HUES48 (cell line): ENCODE results near the gene DPF3.

ENCODE experiments used
- H3K27ac ChIP-seq: one replicate; pipeline ENCODE4 v1.7.0; 2013; ENCODE audit warnings: low read depth, low read length, inconsistent platforms
- H3K27me3 ChIP-seq: 2 replicates; pipeline ENCODE4 v1.6.1; 2013; ENCODE audit warnings: mild to moderate bottlenecking, low read length; ENCODE audit not compliant: control insufficient read depth, insufficient read depth
- H3K36me3 ChIP-seq: 2 replicates; pipeline ENCODE4 v1.6.1; 2013; ENCODE audit warnings: low read length; ENCODE audit not compliant: control insufficient read depth, insufficient read depth
- H3K4me1 ChIP-seq: 2 replicates; pipeline ENCODE4 v1.6.1; 2013; ENCODE audit warnings: mild to moderate bottlenecking, low read length; ENCODE audit not compliant: control insufficient read depth, insufficient read depth
- H3K4me3 ChIP-seq: 2 replicates; pipeline ENCODE4 v1.5.1; 2013; ENCODE audit warnings: mild to moderate bottlenecking, low read depth, low read length
- H3K9ac ChIP-seq: 2 replicates; pipeline ENCODE4 v1.6.1; 2013; ENCODE audit warnings: mild to moderate bottlenecking, low read depth, low read length, moderate library complexity
- H3K9me3 ChIP-seq: 2 replicates; pipeline ENCODE4 v1.6.1; 2013; ENCODE audit warnings: low read length; ENCODE audit not compliant: control insufficient read depth, insufficient read depth

DPF3 gene

GRCh38 chr14:72796935-72797334 is 97.0 kb downstream of the DPF3 start:
- Histone ChIP-seq H3K27me3 (peaks cover 5% of the 10 kb centered on the region), H3K36me3 (no peaks in the 10 kb centered on the region), H3K4me3 (0 out of 2 replicates have a peak overlapping the region, but pooled peaks have one; percentile 12)

GRCh38 chr14:72793156-72793939 is 100.6 kb downstream of the DPF3 start:
- H3K4me1 ChIP-seq, result peaks cover 20% of the 10 kb centered on the region
- H3K4me3 ChIP-seq, result no peak overlapping the region
- H3K9me3 ChIP-seq, result no peaks in the 10 kb centered on the region
- H3K27ac ChIP-seq, result no peak overlapping the region
- H3K36me3 ChIP-seq, result no peaks in the 10 kb centered on the region
- no peak overlapping the region for H3K9ac ChIP-seq
- no peaks in the 10 kb centered on the region for H3K27me3 ChIP-seq

More at GRCh38 chr14:72796935-72797334, 97.0 kb downstream of the DPF3 start:
- H3K27ac ChIP-seq, result no peak overlapping the region
- H3K9ac ChIP-seq, result no peak overlapping the region
- no peaks in the 10 kb centered on the region for H3K9me3 ChIP-seq
- H3K4me1 ChIP-seq, result peaks cover 14% of the 10 kb centered on the region

GRCh38 chr14:72792051-72792788 is 101.7 kb downstream of the DPF3 start:
- H3K9me3 ChIP-seq, result no peaks in the 10 kb centered on the region
- no peak overlapping the region for H3K27ac ChIP-seq
- no peaks in the 10 kb centered on the region for H3K27me3 ChIP-seq
- no peak overlapping the region for H3K9ac ChIP-seq
- H3K36me3 ChIP-seq, result no peaks in the 10 kb centered on the region
- no peak overlapping the region for H3K4me3 ChIP-seq
- peaks cover 16% of the 10 kb centered on the region for H3K4me1 ChIP-seq

GRCh38 chr14:72790887-72791566 is 102.9 kb downstream of the DPF3 start:
- H3K36me3 ChIP-seq, result no peaks in the 10 kb centered on the region
- H3K9ac ChIP-seq, result no peak overlapping the region
- H3K4me1 ChIP-seq, result peaks cover 8% of the 10 kb centered on the region; the same call in 1 of the 2 replicates
- H3K27me3 ChIP-seq, result no peaks in the 10 kb centered on the region
- no peak overlapping the region for H3K27ac ChIP-seq
- no peaks in the 10 kb centered on the region for H3K9me3 ChIP-seq
- no peak overlapping the region for H3K4me3 ChIP-seq

- no peak overlapping the region for H3K27ac ChIP-seq
- H3K9ac ChIP-seq, result no peak overlapping the region
- no peaks in the 10 kb centered on the region for H3K9me3 ChIP-seq
- H3K4me3 ChIP-seq, result no peak overlapping the region
- H3K36me3 ChIP-seq, result no peaks in the 10 kb centered on the region
- peaks cover 8% of the 10 kb centered on the region; the same call in 1 of the 2 replicates for H3K4me1 ChIP-seq
- no peaks in the 10 kb centered on the region for H3K27me3 ChIP-seq
These were observed 104.8 kb downstream of the DPF3 start for GRCh38 chr14:72788972-72789728.

- Histone ChIP-seq H3K27me3 (no peaks in the 10 kb centered on the region), H3K27ac (no peak overlapping the region), H3K9ac (no peak overlapping the region), H3K36me3 (no peaks in the 10 kb centered on the region), H3K4me1 (peaks cover 8% of the 10 kb centered on the region; the same call in 1 of the 2 replicates), H3K4me3 (no peak overlapping the region), H3K9me3 (no peaks in the 10 kb centered on the region)
These were observed 105.6 kb downstream of the DPF3 start for GRCh38 chr14:72788255-72788654.

- no peaks in the 10 kb centered on the region for H3K9me3 ChIP-seq
- H3K4me1 ChIP-seq, result peaks cover 8% of the 10 kb centered on the region; the same call in 1 of the 2 replicates
- H3K4me3 ChIP-seq, result no peak overlapping the region
- no peaks in the 10 kb centered on the region for H3K27me3 ChIP-seq
- no peaks in the 10 kb centered on the region for H3K36me3 ChIP-seq
- H3K9ac ChIP-seq, result no peak overlapping the region
- no peak overlapping the region for H3K27ac ChIP-seq
These were observed 106.1 kb downstream of the DPF3 start for GRCh38 chr14:72787841-72788240.

GRCh38 chr14:72786378-72787350 is 107.2 kb downstream of the DPF3 start:
- Histone ChIP-seq H3K4me3 (no peak overlapping the region), H3K36me3 (no peaks in the 10 kb centered on the region), H3K27ac (no peak overlapping the region), H3K4me1 (peaks cover 4% of the 10 kb centered on the region; the same call in 1 of the 2 replicates), H3K9me3 (no peaks in the 10 kb centered on the region), H3K27me3 (no peaks in the 10 kb centered on the region), H3K9ac (no peak overlapping the region)

GRCh38 chr14:72783741-72784140 is 110.2 kb downstream of the DPF3 start:
- H3K4me3 ChIP-seq, result no peak overlapping the region
- H3K9me3 ChIP-seq, result no peaks in the 10 kb centered on the region
- no peak overlapping the region for H3K27ac ChIP-seq
- H3K9ac ChIP-seq, result no peak overlapping the region
- no peaks in the 10 kb centered on the region for H3K27me3 ChIP-seq
- H3K4me1 ChIP-seq, result no peaks in the 10 kb centered on the region
- H3K36me3 ChIP-seq, result no peaks in the 10 kb centered on the region
